Uterus (tissue), 2 donors: ENCODE results near the gene CFAP61.

Source experiments
- POLR2A ChIP-seq, 2 donors: fragments of 450-650 bp; IDR thresholded peaks; one replicate each; pipeline ENCODE4 v1.6.1; 2016; ENCODE audit warnings: antibody characterized with exemption in 2 of 2, mild to moderate bottlenecking in 1 of 2, moderate library complexity in 1 of 2
- TF ChIP-seq, protein P1 (sequence below), 4 experiments: fragments of 200-600 bp in 2 of 4; fragments of 450-650 bp in 2 of 4; sonication (generic) in 2 of 4; IDR thresholded peaks; one replicate each; pipeline ENCODE4 v1.5.1; 2016 to 2019; ENCODE audit warnings: antibody characterized with exemption in 4 of 4, mild to moderate bottlenecking in 2 of 4, moderate library complexity in 1 of 4

DNA sequence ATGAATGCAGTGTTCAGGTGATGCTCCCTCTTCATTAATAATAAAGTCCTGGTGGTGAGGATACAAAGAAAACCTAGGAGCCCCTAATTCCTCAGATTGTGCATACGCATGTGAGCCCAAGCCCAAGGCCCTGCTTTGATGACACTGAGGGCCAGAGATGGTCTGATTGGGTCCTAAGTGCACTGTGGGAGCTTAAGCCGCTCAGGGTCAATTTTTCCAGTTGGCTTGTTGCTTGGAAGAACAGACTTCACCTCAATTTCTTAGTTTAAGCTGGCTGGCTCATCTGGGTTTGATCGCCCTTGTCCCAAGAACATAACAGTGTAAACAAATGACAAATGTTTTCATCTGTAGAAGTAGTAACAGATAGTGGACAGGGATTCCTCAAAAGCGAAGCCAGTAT lies 357.0 kb downstream of the CFAP61 start:
- TF ChIP-seq, protein P1, sequence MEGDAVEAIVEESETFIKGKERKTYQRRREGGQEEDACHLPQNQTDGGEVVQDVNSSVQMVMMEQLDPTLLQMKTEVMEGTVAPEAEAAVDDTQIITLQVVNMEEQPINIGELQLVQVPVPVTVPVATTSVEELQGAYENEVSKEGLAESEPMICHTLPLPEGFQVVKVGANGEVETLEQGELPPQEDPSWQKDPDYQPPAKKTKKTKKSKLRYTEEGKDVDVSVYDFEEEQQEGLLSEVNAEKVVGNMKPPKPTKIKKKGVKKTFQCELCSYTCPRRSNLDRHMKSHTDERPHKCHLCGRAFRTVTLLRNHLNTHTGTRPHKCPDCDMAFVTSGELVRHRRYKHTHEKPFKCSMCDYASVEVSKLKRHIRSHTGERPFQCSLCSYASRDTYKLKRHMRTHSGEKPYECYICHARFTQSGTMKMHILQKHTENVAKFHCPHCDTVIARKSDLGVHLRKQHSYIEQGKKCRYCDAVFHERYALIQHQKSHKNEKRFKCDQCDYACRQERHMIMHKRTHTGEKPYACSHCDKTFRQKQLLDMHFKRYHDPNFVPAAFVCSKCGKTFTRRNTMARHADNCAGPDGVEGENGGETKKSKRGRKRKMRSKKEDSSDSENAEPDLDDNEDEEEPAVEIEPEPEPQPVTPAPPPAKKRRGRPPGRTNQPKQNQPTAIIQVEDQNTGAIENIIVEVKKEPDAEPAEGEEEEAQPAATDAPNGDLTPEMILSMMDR (IDR thresholded peaks at IDR 0.05) = no peak
- TF ChIP-seq POLR2A (IDR thresholded peaks at IDR 0.05) = no peak
